Lung (tissue), 12 donors: Measurements from ENCODE around the gene VPS41. TPM values are rescaled to one million over a fixed set of nuclear protein-coding genes. Genes with fewer than 3 reads are reported as not detected.

ENCODE experiments used
- ATAC-seq: fragments of 200-7000 bp; cut with Tn5 transposase; one replicate; pipeline ENCODE4 v1.9.1; 2020; ENCODE audit warnings: moderate number of reproducible peaks; ENCODE audit not compliant: insufficient read depth, low FRiP score
- DNase-seq, 3 donors: peaks; one replicate each; pipeline ENCODE4 v3.0.0-alpha.2; 2013 to 2017
- H3K27ac ChIP-seq, 2 donors: one replicate each; pipeline ENCODE4 v1.5.1; 2013; ENCODE audit warnings: mild to moderate bottlenecking in 2 of 2, moderate library complexity in 2 of 2, control low read depth in 1 of 2, inconsistent platforms in 1 of 2, low read depth in 1 of 2, low read length in 1 of 2
- H3K27me3 ChIP-seq, 3 donors: one replicate each; pipeline ENCODE4 v1.5.1; 2013; ENCODE audit warnings: low read length in 2 of 3; ENCODE audit not compliant: control insufficient read depth in 3 of 3, insufficient read depth in 3 of 3
- H3K36me3 ChIP-seq, 4 donors: one replicate each; pipeline ENCODE4 v1.5.1; 2013; ENCODE audit warnings: low read length in 4 of 4, mild to moderate bottlenecking in 1 of 4, moderate library complexity in 1 of 4; ENCODE audit not compliant: control insufficient read depth in 4 of 4, insufficient read depth in 4 of 4
- H3K4me1 ChIP-seq, 5 donors: one replicate each; pipeline ENCODE4 v1.5.1; 2013; ENCODE audit warnings: low read length in 5 of 5, mild to moderate bottlenecking in 2 of 5, moderate library complexity in 1 of 5; ENCODE audit not compliant: control insufficient read depth in 5 of 5, insufficient read depth in 5 of 5
- H3K4me3 ChIP-seq: one replicate; pipeline ENCODE4 v1.5.1; 2013; ENCODE audit warnings: mild to moderate bottlenecking, control low read depth, moderate library complexity
- H3K9ac ChIP-seq, 2 donors: one replicate each; pipeline ENCODE4 v1.5.1; 2013; ENCODE audit warnings: low read length in 2 of 2, control low read depth in 1 of 2; ENCODE audit not compliant: insufficient read depth in 1 of 2
- H3K9me3 ChIP-seq, 4 donors: one replicate each; pipeline ENCODE4 v1.5.1; 2013; ENCODE audit warnings: low read length in 3 of 4, mild to moderate bottlenecking in 1 of 4, moderate library complexity in 1 of 4; ENCODE audit not compliant: control insufficient read depth in 4 of 4, insufficient read depth in 3 of 4
- WGBS, 2 donors: extraction: QIAGEN DNeasy Blood & Tissue Kit; methylation state at CpG; one replicate each; pipeline ENCODE4 v1.1.7; 2013; 5-methylcytosine and 5-hydroxymethylcytosine counted together
- polyA plus RNA-seq, 2 donors: library from polyadenylated mRNA; stranded (reverse); fragments of 200-250 nt; gene quantifications; one replicate each; pipeline ENCODE4 v1.2.1, GENCODE V29; 2013
- total RNA-seq, 2 donors: library from RNA; depleted of rRNA in 1 of 2; stranded (reverse); fragments of >200 nt in 1 of 2; gene quantifications; one replicate each; pipeline ENCODE4 v1.2.1, GENCODE V29; 2014 to 2021
- TF ChIP-seq, protein P1 (sequence below): IDR thresholded peaks from 2 replicates; pipeline ENCODE4 v1.5.1; 2012; ENCODE audit warnings: mild to moderate bottlenecking; ENCODE audit errors: control extremely low read depth, extremely low read depth
- donor health status: control.
- donor health status: control.
- donor health status: Bipolar disorder and iron deficiency.
- donor health status: healthy.
- donor health status: DM: yes; HTN: yes; CAD: no.

VPS41 gene
- total and polyA plus RNA-seq, 4 donors, result 13.8 to 88.6 (median 48.1) TPM

DNA sequence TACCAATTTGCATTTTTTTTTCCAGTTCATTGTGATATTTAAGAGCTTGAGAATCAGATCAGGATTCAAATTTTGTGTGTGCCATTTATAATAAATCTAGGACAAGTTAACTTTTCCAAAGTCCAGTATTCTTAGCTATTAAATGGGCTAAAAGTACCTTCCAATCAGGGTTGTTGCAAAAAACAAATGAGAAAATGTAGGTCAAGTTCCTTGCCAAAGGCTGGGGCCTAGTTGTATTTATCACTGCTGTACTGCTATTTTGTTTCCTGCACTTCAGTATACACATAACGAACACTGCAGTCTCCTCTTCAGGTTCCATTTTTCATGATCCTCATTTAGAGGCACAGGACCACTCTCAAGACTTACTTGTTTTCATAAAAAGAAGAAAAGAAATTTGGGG lies 7.4 kb upstream of the VPS41 start:
- Histone ChIP-seq H3K4me1 (no peaks in the 10 kb centered on the region), H3K4me3 (no peak overlapping the region), H3K36me3 (no peaks in the 10 kb centered on the region), H3K9me3 (no peaks in the 10 kb centered on the region), H3K27ac (no peak overlapping the region), H3K27me3 (no peaks in the 10 kb centered on the region), H3K9ac (no peak overlapping the region)
- TF ChIP-seq, protein P1, sequence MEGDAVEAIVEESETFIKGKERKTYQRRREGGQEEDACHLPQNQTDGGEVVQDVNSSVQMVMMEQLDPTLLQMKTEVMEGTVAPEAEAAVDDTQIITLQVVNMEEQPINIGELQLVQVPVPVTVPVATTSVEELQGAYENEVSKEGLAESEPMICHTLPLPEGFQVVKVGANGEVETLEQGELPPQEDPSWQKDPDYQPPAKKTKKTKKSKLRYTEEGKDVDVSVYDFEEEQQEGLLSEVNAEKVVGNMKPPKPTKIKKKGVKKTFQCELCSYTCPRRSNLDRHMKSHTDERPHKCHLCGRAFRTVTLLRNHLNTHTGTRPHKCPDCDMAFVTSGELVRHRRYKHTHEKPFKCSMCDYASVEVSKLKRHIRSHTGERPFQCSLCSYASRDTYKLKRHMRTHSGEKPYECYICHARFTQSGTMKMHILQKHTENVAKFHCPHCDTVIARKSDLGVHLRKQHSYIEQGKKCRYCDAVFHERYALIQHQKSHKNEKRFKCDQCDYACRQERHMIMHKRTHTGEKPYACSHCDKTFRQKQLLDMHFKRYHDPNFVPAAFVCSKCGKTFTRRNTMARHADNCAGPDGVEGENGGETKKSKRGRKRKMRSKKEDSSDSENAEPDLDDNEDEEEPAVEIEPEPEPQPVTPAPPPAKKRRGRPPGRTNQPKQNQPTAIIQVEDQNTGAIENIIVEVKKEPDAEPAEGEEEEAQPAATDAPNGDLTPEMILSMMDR, result no peak
- DNase-seq (no peak), ATAC-seq (no peak)
- WGBS, 2 donors, result 77 to 85% methylated on average over 1 of the region's 1 CpG

DNA sequence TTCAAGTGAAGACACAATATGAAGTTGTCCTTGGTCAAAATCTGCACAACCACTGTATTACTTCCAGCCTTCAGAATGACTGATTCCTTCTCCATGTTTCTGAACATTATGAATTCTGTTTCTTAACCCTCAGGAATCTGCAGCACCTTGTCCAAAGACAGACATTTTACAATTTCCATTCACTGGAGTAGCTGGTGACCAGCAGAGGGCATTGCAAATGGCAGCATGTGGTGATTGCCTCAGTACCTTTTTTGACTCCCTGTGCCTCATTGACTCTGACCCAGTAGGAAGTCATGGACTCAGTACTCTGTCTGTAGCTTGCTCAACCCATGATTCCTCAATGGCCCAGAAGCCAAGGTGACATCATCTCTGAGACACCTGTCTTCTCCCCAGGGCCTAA lies 879 bp upstream of the VPS41 start:
- no peak overlapping the region for H3K9ac ChIP-seq
- TF ChIP-seq, protein P1, result no peak
- H3K36me3 ChIP-seq, result no peaks in the 10 kb centered on the region
- no peaks in the 10 kb centered on the region for H3K9me3 ChIP-seq
- ATAC-seq (no peak), DNase-seq (no peak)
- no peaks in the 10 kb centered on the region for H3K27me3 ChIP-seq
- no peak overlapping the region for H3K4me3 ChIP-seq
- H3K27ac ChIP-seq, result no peak overlapping the region
- H3K4me1 ChIP-seq, result peaks cover 0 to 7% (median 2%) of the 10 kb centered on the region in 5 donors

DNA sequence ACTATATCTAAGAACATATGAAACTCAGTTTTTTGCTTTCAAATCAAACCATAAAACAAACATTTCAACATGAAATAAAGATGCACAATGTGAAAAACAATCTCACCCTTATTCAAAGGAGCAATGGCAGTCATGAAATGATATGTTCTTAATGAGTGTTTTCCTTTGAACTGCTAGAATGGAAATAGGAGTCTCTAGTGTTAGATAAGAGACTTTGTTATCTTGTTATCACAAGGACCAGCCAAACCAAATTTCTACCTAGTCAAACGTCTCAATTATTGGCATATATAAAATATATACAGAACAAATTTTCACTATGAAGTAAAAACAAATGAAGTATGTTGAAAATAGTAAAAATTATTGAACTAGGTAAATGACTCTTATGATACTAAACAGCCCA lies 1.2 kb downstream of the VPS41 start:
- Histone ChIP-seq H3K27ac (no peak overlapping the region), H3K4me1 (peaks cover 0 to 7% (median 5%) of the 10 kb centered on the region in 5 donors), H3K9ac (no peak overlapping the region), H3K9me3 (no peaks in the 10 kb centered on the region), H3K36me3 (no peaks in the 10 kb centered on the region), H3K4me3 (no peak overlapping the region), H3K27me3 (no peaks in the 10 kb centered on the region)
- ATAC-seq (no peak), DNase-seq (no peak)
- TF ChIP-seq, protein P1, result no peak
- 20 to 38% methylated on average over 1 of the region's 1 CpG for WGBS, 2 donors

DNA sequence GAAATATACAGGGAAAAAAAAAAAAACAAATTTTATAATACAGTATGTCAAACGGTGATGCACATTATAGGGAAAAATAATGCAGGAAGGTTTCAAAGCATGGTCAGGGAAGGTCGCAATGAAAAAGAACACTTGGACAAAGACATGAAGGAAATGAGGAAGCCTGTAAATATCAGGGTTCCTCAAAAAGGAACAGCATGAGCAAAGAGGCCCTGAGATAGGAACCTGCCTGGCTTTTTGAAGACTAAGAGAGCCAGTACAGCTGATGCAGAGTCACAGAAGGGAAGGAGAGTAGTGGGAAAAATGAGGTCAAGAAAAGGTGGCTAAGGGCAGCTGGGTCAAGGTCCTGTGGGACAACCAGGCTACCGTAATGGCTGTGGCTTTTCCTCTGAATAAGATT lies 1.9 kb downstream of the VPS41 start:
- 60 to 81% methylated on average over 3 of the region's 3 CpGs for WGBS, 2 donors
- Histone ChIP-seq H3K9ac (no peak overlapping the region), H3K4me3 (no peak overlapping the region), H3K27me3 (no peaks in the 10 kb centered on the region), H3K27ac (no peak overlapping the region), H3K36me3 (no peaks in the 10 kb centered on the region), H3K4me1 (peaks cover 0 to 9% (median 5%) of the 10 kb centered on the region in 5 donors), H3K9me3 (no peaks in the 10 kb centered on the region)
- no peak for ATAC-seq
- DNase-seq, result no peak
- TF ChIP-seq, protein P1, result no peak
